Right atrium auricular region (tissue), 2 donors: ENCODE results near the gene HSF2. TPM values are rescaled to one million over a fixed set of nuclear protein-coding genes. Genes with fewer than 3 reads are reported as not detected.
A peak's percentile ranks its signal among the peaks of the same experiment; 100 is the strongest.

Source experiments
- DNase-seq: peaks from one replicate; pipeline ENCODE4 v3.0.0-alpha.2; 2019; ENCODE audit warnings: low spot score
- H3K27ac ChIP-seq, 2 donors: fragments of 200-600 bp; sonication (generic); 1 replicate in 1 of 2; 2 replicates in 1 of 2; pipeline ENCODE4 v1.5.1; 2016 to 2019
- H3K27me3 ChIP-seq, 2 donors: fragments of 200-600 bp; sonication (generic); one replicate each; pipeline versions ENCODE4 v1.5.1 to v1.6.0; 2017 to 2019
- H3K36me3 ChIP-seq: fragments of 200-600 bp; sonication (generic); one replicate; pipeline ENCODE4 v1.5.1; 2016
- H3K4me1 ChIP-seq, 2 donors: fragments of 200-600 bp; sonication (generic); one replicate each; pipeline versions ENCODE4 v1.5.1 to v1.6.0; 2017 to 2019
- H3K4me3 ChIP-seq, 2 donors: fragments of 200-600 bp; sonication (generic); 1 replicate in 1 of 2; 2 replicates in 1 of 2; pipeline ENCODE4 v1.5.1; 2017 to 2019; ENCODE audit warnings: mild to moderate bottlenecking in 1 of 2, moderate library complexity in 1 of 2
- H3K9me3 ChIP-seq, 2 donors: fragments of 200-600 bp; sonication (generic); one replicate each; pipeline ENCODE4 v1.5.1; 2019
- total RNA-seq, 2 donors: library from RNA; depleted of rRNA; stranded (reverse); fragments of >200 nt; gene quantifications; one replicate each; pipeline ENCODE4 v1.1.0, GENCODE V29; 2016
- TF ChIP-seq, protein P1 (sequence below), 2 donors: fragments of 200-600 bp; sonication (generic); IDR thresholded peaks; one replicate each; pipeline ENCODE4 v1.5.1; 2019; ENCODE audit warnings: antibody characterized with exemption in 2 of 2

HSF2 gene, protein sequence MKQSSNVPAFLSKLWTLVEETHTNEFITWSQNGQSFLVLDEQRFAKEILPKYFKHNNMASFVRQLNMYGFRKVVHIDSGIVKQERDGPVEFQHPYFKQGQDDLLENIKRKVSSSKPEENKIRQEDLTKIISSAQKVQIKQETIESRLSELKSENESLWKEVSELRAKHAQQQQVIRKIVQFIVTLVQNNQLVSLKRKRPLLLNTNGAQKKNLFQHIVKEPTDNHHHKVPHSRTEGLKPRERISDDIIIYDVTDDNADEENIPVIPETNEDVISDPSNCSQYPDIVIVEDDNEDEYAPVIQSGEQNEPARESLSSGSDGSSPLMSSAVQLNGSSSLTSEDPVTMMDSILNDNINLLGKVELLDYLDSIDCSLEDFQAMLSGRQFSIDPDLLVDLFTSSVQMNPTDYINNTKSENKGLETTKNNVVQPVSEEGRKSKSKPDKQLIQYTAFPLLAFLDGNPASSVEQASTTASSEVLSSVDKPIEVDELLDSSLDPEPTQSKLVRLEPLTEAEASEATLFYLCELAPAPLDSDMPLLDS
- 10 to 100 TPM; 37.5 to 65.9 TPM for total RNA-seq

DNA sequence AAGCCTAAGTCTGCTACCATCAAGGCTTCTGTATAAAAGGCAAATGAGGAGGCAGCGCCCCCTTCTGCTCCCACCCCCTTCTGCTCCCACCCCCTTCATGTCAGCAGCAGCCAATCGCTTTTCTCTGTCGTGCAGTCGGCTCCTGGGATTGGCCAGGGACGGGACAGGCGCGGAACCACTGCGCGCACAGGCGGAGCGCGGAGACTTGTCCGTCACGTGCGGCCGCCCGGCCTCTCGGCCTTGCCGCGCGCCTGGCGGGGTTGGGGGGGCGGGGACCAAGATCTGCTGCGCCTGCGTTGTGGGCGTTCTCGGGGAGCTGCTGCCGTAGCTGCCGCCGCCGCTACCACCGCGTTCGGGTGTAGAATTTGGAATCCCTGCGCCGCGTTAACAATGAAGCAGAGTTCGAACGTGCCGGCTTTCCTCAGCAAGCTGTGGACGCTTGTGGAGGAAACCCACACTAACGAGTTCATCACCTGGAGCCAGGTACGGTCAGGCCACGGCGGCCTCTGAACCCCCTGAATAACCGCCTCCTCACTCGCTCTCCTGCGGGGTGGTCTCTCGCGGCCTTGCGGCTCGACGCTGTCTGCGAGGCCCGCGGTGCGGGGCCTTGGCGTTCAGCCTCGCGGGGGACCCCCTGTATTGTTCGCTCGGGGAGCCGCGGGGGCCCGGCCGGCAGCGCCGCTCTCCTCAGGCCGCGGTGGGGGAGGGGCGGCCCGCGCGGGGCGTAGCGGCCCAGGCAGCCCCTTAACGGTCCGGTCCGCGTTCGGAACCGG is at the start of gene HSF2:
TSS of gene HSF2 (plus strand) at position 305 of the 773 bp plus-strand sequence. CDS start at position 391, 86 bp downstream.
- Histone ChIP-seq H3K27ac (peak within 1 kb of the TSS; percentile 92), H3K4me1 (peaks cover 0 to 13% of the 10 kb centered on the region in 2 donors), H3K4me3 (peak within 1 kb of the TSS; percentile 86 to 89), H3K9me3 (no peaks in the 10 kb centered on the region), H3K36me3 (no peaks in the 10 kb centered on the region), H3K27me3 (no peaks in the 10 kb centered on the region)
- DNase-seq: peak; percentile 98
- TF ChIP-seq, protein P1, sequence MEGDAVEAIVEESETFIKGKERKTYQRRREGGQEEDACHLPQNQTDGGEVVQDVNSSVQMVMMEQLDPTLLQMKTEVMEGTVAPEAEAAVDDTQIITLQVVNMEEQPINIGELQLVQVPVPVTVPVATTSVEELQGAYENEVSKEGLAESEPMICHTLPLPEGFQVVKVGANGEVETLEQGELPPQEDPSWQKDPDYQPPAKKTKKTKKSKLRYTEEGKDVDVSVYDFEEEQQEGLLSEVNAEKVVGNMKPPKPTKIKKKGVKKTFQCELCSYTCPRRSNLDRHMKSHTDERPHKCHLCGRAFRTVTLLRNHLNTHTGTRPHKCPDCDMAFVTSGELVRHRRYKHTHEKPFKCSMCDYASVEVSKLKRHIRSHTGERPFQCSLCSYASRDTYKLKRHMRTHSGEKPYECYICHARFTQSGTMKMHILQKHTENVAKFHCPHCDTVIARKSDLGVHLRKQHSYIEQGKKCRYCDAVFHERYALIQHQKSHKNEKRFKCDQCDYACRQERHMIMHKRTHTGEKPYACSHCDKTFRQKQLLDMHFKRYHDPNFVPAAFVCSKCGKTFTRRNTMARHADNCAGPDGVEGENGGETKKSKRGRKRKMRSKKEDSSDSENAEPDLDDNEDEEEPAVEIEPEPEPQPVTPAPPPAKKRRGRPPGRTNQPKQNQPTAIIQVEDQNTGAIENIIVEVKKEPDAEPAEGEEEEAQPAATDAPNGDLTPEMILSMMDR (IDR thresholded peaks at IDR 0.05): peak in 1 of 2 donors; percentile 54

DNA sequence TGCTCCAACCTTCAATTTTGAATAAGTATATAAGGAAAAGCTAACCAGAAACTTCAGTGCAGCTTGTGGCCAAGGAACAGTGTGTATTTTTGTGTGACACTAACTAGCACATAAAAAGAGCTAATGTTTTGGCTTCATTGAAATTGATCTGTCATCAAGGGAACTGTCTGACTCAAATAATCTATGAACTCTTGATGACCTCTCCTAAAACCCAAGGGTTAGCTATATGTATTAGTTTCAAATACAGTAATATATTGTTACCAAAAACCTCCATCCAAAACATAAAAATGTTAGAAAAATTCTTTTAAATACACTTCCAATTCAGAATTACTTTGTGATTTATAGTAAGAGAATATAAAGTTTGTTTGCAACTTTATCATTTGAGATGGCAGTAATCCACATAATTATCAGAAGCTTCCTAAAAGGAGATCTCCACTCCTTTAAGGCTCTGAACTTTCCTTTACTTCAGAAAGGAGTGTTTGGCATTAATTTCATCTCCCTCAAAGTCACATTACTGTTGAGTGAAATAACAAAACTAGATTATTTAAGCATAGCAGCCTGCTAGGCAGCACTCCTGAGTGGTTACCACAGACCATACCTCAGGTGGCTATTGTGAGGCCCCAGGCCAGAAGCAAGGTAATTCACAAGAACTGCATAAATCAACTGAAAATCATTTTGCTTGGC is 46.3 kb upstream of the HSF2 start:
- H3K9me3 ChIP-seq: no peaks in the 10 kb centered on the region
- H3K27me3 ChIP-seq: no peaks in the 10 kb centered on the region
- H3K27ac ChIP-seq: no peak overlapping the region
- H3K4me3 ChIP-seq: no peak overlapping the region
- TF ChIP-seq, protein P1 (IDR thresholded peaks at IDR 0.05): no peak
- no peaks in the 10 kb centered on the region for H3K4me1 ChIP-seq
- no peak for DNase-seq
- no peaks in the 10 kb centered on the region for H3K36me3 ChIP-seq

DNA sequence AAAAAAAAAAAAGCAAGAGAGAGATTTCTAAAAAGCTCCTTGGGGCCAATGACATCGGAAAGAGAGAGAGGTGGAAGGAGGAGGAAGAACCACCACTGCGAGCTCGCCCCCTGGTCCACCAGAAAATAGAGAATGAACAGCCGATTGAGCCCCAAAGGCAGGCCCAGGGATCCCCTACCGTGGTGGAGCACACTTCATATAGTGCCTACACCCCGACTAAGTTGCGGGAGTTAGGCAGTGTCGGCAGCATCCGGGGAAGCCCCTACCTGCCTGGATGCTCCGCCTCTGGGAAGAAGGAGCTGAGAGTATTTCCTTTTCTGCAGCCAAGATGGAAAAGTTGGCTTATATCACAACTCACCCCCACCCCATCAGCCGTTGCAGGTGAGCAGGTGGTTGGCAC is 38.6 kb upstream of the HSF2 start:
- TF ChIP-seq, protein P1 (IDR thresholded peaks at IDR 0.05): no peak
- no peak overlapping the region for H3K27ac ChIP-seq
- H3K9me3 ChIP-seq: no peaks in the 10 kb centered on the region
- no peaks in the 10 kb centered on the region for H3K36me3 ChIP-seq
- DNase-seq: no peak
- no peaks in the 10 kb centered on the region for H3K27me3 ChIP-seq
- no peaks in the 10 kb centered on the region for H3K4me1 ChIP-seq
- no peak overlapping the region for H3K4me3 ChIP-seq

DNA sequence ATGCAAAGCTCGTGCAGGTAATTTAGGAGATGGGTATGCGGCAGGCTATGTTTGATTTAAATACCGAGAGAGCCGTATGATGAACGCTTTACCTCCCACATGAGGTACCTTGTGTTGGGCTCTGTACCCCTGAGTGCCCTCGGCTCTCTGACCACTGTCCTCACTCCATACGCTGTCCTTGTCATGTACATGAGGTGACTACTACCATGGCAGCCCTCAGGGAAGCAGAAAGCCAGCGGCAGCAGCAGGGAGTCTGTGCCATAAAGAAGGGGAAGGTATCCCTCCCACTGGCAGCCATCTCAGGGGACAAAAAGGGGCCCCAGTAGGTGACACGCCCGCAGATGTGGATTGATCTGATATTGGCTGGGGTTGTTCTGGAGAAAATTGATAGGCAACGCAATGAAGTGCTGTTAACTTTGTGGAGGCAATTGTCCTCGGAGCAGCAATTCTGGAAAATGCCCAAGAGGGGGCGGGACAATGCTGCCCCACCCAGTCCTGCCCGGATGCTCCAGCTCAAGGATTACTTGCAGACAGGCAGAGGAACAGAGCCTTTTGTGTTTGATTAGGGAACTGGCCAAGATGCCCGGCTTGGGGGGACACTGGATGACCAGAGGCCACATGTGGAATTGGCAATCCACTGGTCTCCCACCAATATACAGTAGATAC is 38.0 kb upstream of the HSF2 start:
- no peaks in the 10 kb centered on the region for H3K27me3 ChIP-seq
- H3K36me3 ChIP-seq: no peaks in the 10 kb centered on the region
- TF ChIP-seq, protein P1 (IDR thresholded peaks at IDR 0.05): no peak
- no peaks in the 10 kb centered on the region for H3K4me1 ChIP-seq
- no peak for DNase-seq
- no peak overlapping the region for H3K4me3 ChIP-seq
- no peak overlapping the region for H3K27ac ChIP-seq
- no peaks in the 10 kb centered on the region for H3K9me3 ChIP-seq

DNA sequence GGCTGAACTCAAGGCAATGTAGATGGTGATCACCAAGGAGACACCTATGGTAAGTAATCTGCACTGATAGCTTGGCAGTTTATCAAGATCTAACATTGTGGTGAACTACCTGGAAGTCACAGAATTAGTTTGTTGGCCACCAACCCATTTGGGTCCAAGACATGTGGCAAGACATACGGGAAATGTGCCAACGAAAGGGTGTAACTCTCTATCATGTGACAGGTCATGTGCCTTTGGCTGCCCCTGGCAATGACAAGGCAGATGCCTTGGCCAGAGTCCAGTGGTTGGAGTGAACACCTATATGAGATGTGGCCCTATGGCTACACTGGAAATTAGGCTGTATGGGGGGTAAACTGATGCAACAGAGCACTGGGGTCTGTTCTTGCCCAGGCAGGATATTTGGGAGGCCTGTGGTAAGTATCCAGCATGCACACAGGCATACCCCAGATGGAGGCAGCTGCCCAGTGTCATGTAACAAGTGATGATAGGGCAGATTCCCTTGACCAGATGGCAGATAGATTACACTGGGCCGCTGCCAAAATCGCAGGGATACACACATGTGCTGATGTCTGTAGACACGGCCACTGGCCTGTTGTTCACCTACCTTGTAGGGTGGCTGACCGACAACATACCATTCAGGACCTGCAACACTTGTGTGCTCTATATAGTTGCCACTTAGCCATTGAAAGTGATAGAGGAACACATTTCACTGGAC is 35.5 kb upstream of the HSF2 start:
- Histone ChIP-seq H3K27me3 (no peaks in the 10 kb centered on the region), H3K4me1 (no peaks in the 10 kb centered on the region), H3K36me3 (no peaks in the 10 kb centered on the region), H3K9me3 (no peaks in the 10 kb centered on the region), H3K4me3 (no peak overlapping the region), H3K27ac (no peak overlapping the region)
- DNase-seq: no peak
- TF ChIP-seq, protein P1 (IDR thresholded peaks at IDR 0.05): no peak
